ENCODE data around the gene PELI2. TPM values are rescaled to one million over a fixed set of nuclear protein-coding genes. Genes with fewer than 3 reads are reported as not detected.

Gene PELI2, protein sequence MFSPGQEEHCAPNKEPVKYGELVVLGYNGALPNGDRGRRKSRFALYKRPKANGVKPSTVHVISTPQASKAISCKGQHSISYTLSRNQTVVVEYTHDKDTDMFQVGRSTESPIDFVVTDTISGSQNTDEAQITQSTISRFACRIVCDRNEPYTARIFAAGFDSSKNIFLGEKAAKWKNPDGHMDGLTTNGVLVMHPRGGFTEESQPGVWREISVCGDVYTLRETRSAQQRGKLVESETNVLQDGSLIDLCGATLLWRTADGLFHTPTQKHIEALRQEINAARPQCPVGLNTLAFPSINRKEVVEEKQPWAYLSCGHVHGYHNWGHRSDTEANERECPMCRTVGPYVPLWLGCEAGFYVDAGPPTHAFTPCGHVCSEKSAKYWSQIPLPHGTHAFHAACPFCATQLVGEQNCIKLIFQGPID
- total RNA-seq: 26.2 TPM

GRCh38 chr14:56117765-56118610 lies at the start of gene PELI2:
Gene PELI2 (plus strand): TSS chr14:56118411. CDS start chr14:56118661, 250 bp downstream.

